ENCODE data around the gene ITPR2.

DNA sequence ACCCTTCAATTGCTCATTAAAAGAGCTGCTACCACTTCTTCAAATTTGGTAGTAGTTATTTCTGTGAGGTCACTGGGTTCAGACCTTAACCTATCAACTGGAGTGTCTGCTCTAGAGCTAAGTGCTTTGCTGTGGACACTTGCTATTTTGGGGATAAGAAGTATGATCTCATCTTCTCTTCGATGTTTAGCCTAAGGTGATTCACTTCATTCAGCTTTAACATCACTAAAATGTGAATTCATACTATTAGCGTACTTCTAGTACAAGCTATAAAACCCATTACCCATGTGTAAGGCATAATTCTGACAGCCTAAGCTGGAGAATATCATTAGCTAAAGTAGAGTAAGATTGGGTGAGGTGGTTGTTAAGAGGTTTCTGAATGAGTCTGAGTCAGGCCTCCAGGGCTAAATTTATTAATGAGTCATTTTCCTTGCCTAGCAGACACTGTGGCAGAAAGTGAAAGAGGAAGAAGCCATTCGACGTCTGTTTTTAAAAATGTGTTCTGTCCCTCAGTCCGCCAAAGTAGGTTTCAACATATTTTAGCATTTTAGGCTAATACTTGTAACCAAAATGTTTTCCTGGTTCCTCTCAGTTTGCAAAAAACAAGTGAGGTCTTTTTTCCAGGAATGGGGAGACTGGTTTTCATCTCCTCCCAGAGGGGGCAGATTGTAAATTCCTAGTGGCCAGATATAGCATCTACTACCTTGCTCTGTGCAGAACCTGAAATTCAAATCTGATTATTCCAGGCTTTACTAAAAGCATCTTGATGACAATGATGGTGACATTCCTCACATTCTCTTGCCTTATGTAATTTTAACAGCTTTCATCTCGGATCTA is 534.0 kb downstream of the ITPR2 start:
- TF ChIP-seq, protein P1, sequence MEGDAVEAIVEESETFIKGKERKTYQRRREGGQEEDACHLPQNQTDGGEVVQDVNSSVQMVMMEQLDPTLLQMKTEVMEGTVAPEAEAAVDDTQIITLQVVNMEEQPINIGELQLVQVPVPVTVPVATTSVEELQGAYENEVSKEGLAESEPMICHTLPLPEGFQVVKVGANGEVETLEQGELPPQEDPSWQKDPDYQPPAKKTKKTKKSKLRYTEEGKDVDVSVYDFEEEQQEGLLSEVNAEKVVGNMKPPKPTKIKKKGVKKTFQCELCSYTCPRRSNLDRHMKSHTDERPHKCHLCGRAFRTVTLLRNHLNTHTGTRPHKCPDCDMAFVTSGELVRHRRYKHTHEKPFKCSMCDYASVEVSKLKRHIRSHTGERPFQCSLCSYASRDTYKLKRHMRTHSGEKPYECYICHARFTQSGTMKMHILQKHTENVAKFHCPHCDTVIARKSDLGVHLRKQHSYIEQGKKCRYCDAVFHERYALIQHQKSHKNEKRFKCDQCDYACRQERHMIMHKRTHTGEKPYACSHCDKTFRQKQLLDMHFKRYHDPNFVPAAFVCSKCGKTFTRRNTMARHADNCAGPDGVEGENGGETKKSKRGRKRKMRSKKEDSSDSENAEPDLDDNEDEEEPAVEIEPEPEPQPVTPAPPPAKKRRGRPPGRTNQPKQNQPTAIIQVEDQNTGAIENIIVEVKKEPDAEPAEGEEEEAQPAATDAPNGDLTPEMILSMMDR (IDR thresholded peaks at IDR 0.05), result peak in 3 of 5 experiments; percentile 6 to 45 (median 22)
- no peak for TF ChIP-seq POLR2A (IDR thresholded peaks at IDR 0.05)

Data from tibial nerve (tissue), 3 donors.